IMR-90 (cell line): ENCODE results near the gene MYOM1. TPM values are rescaled to one million over a fixed set of nuclear protein-coding genes. Genes with fewer than 3 reads are reported as not detected.

Source experiments
- ATAC-seq: fragments of 200-7000 bp; cut with Tn5 transposase; 2 replicates; pipeline ENCODE4 v1.9.1; 2020; ENCODE audit warnings: low read depth, mild to moderate bottlenecking, moderate library complexity
- BruUV-seq: library from RNA; stranded (reverse); fragments of 400-500 nt; replicated peaks from 2 replicates; lab custom pipeline; 2021; lab: Mats Ljungman, UMichigan
- CTCF ChIA-PET: fragments of 300-600 bp; formaldehyde crosslinking; extraction: SDS; loops from one replicate; lab custom pipeline; 2021; ENCODE audit warnings: antibody characterized with exemption; lab: Yijun Ruan, JAX
- POLR2A ChIA-PET: fragments of 300-600 bp; sonication (Branson Sonifier 250); formaldehyde crosslinking; loops from one replicate; lab custom pipeline; 2022; ENCODE audit warnings: antibody characterized with exemption; ENCODE audit not compliant: unreplicated experiment; lab: Charles Lee
- DNase-seq: peaks from one replicate; pipeline ENCODE4 v3.0.0; 2013
- H2AFZ ChIP-seq: replicated peaks from 2 replicates; pipeline ENCODE3; 2013; ENCODE audit warnings: low read length, mild to moderate bottlenecking; ENCODE audit not compliant: poor library complexity
- H2AK5ac ChIP-seq: 2 replicates; pipeline ENCODE4 v1.6.1; 2013; ENCODE audit warnings: low read depth, low read length, inconsistent platforms
- H2AK9ac ChIP-seq: replicated peaks from 2 replicates; pipeline ENCODE3; 2013; ENCODE audit warnings: mild to moderate bottlenecking, low read depth, low read length, moderate library complexity; ENCODE audit not compliant: poor library complexity
- H2BK120ac ChIP-seq: 2 replicates; pipeline ENCODE4 v1.6.1; 2013; ENCODE audit warnings: low read depth, low read length, inconsistent platforms
- H2BK15ac ChIP-seq: 3 replicates; pipeline ENCODE4 v1.6.1; 2013; ENCODE audit warnings: low read depth, low read length, inconsistent platforms
- H2BK20ac ChIP-seq: 2 replicates; pipeline ENCODE4 v1.6.1; 2013; ENCODE audit warnings: low read depth, mild to moderate bottlenecking, inconsistent platforms, low read length, moderate library complexity
- H2BK5ac ChIP-seq: 2 replicates; pipeline ENCODE4 v1.6.1; 2013; ENCODE audit warnings: mild to moderate bottlenecking, low read depth, low read length, inconsistent platforms; ENCODE audit not compliant: poor library complexity, severe bottlenecking
- H3K14ac ChIP-seq: replicated peaks from 2 replicates; pipeline ENCODE4 v1.6.1; 2013; ENCODE audit warnings: low read depth, low read length, inconsistent platforms
- H3K18ac ChIP-seq: 2 replicates; pipeline ENCODE4 v1.6.1; 2013; ENCODE audit warnings: low read depth, low read length, control low read depth
- H3K23ac ChIP-seq: 2 replicates; pipeline ENCODE4 v1.6.1; 2013; ENCODE audit warnings: low read depth, low read length, inconsistent platforms
- H3K27ac ChIP-seq: 2 replicates; pipeline ENCODE4 v1.5.1; 2013; ENCODE audit warnings: mild to moderate bottlenecking, control low read depth, low read length; ENCODE audit not compliant: insufficient read depth
- H3K27me3 ChIP-seq: 2 replicates; pipeline ENCODE4 v1.6.1; 2013; ENCODE audit warnings: low read length; ENCODE audit not compliant: control insufficient read depth, insufficient read depth
- H3K36me3 ChIP-seq: 2 replicates; pipeline ENCODE4 v1.6.1; 2013; ENCODE audit warnings: low read length, mixed read lengths; ENCODE audit not compliant: control insufficient read depth, insufficient read depth
- H3K4ac ChIP-seq: 2 replicates; pipeline ENCODE4 v1.6.1; 2013; ENCODE audit warnings: low read depth, low read length, inconsistent platforms
- H3K4me1 ChIP-seq: 2 replicates; pipeline ENCODE4 v1.6.1; 2013; ENCODE audit warnings: low read length, mixed read lengths; ENCODE audit not compliant: control insufficient read depth, insufficient read depth
- H3K4me2 ChIP-seq: 2 replicates; pipeline ENCODE4 v1.6.1; 2013; ENCODE audit warnings: low read depth, mild to moderate bottlenecking, control low read depth, low read length, moderate library complexity
- H3K4me3 ChIP-seq: 2 replicates; pipeline ENCODE4 v1.5.1; 2013; ENCODE audit warnings: low read depth, mild to moderate bottlenecking, control low read depth, low read length, moderate library complexity; ENCODE audit not compliant: insufficient read depth
- H3K56ac ChIP-seq: 2 replicates; pipeline ENCODE4 v1.6.1; 2013; ENCODE audit warnings: low read length, inconsistent platforms; ENCODE audit not compliant: insufficient read depth; ENCODE audit errors: extremely low read depth
- H3K79me1 ChIP-seq, 2 experiments: 2 replicates each; pipeline ENCODE4 v1.6.1; 2013; ENCODE audit warnings: low read length in 2 of 2, inconsistent platforms in 1 of 2, low read depth in 1 of 2
- H3K9ac ChIP-seq: 2 replicates; pipeline ENCODE4 v1.6.1; 2013; ENCODE audit warnings: low read depth, low read length, control low read depth
- H3K9me1 ChIP-seq: 2 replicates; pipeline ENCODE4 v1.6.1; 2013; ENCODE audit warnings: low read length, inconsistent platforms; ENCODE audit not compliant: insufficient read depth
- H3K9me3 ChIP-seq: 2 replicates; pipeline ENCODE4 v1.6.1; 2013; ENCODE audit warnings: low read length; ENCODE audit not compliant: control insufficient read depth, insufficient read depth
- H4K20me1 ChIP-seq: 2 replicates; pipeline ENCODE4 v1.6.1; 2013; ENCODE audit warnings: low read length, inconsistent platforms; ENCODE audit not compliant: insufficient read depth
- H4K5ac ChIP-seq: 2 replicates; pipeline ENCODE4 v1.6.1; 2013; ENCODE audit warnings: mild to moderate bottlenecking, low read depth, low read length, control low read depth
- H4K8ac ChIP-seq, 2 experiments: 2 replicates each; pipeline ENCODE4 v1.6.1; 2013; ENCODE audit warnings: low read depth in 2 of 2, low read length in 2 of 2, control low read depth in 1 of 2, inconsistent platforms in 1 of 2
- H4K91ac ChIP-seq: 2 replicates; pipeline ENCODE4 v1.6.1; 2013; ENCODE audit warnings: low read depth, low read length, inconsistent platforms; ENCODE audit not compliant: insufficient read depth
- CHD1 ChIP-seq: IDR thresholded peaks from 2 replicates; pipeline ENCODE4 v1.6.1; 2012; ENCODE audit warnings: low read depth, low read length, improper control_type of control experiment
- MAFK ChIP-seq: IDR thresholded peaks from 2 replicates; pipeline ENCODE4 v1.6.1; 2012; ENCODE audit warnings: low read depth, low read length, improper control_type of control experiment
- MAZ ChIP-seq: IDR thresholded peaks from 2 replicates; pipeline ENCODE4 v1.6.1; 2012; ENCODE audit warnings: low read depth, mild to moderate bottlenecking, low read length, improper control_type of control experiment, moderate library complexity, borderline replicate concordance
- MXI1 ChIP-seq: IDR thresholded peaks from 2 replicates; pipeline ENCODE4 v1.6.1; 2012; ENCODE audit warnings: low read depth, mild to moderate bottlenecking, low read length, moderate library complexity, borderline replicate concordance
- POLR2A ChIP-seq: IDR thresholded peaks from 2 replicates; pipeline ENCODE4 v1.6.1; 2012; ENCODE audit warnings: mild to moderate bottlenecking, low read depth, low read length
- RAD21 ChIP-seq: IDR thresholded peaks from 2 replicates; pipeline ENCODE4 v1.6.1; 2012; ENCODE audit warnings: low read length, improper control_type of control experiment
- RCOR1 ChIP-seq: IDR thresholded peaks from 2 replicates; pipeline ENCODE4 v1.6.1; 2012; ENCODE audit warnings: mild to moderate bottlenecking, low read length, improper control_type of control experiment; ENCODE audit not compliant: insufficient replicate concordance
- dilution Hi-C: fragments of 300-500 bp; cut with HindIII; formaldehyde crosslinking; loops from one replicate; pipeline ENCODE4 v1.14.3; 2018; ENCODE audit warnings: low sequenced_read_pairs; ENCODE audit not compliant: unreplicated experiment
- in situ Hi-C: fragments of 300-500 bp; cut with MboI; formaldehyde crosslinking; loops from 3 replicates; pipeline ENCODE4 v1.14.3; 2019; ENCODE audit warnings: low sequenced_read_pairs, inconsistent platforms, mixed read lengths
- intact Hi-C: fragments of 100-400 bp; cut with micrococcal nuclease; formaldehyde crosslinking; loops from 2 replicates; pipeline ENCODE4 v1.10.0; 2022
- polyA plus RNA-seq, 3 experiments: library from polyadenylated mRNA; depleted of rRNA; stranded (reverse); fragments of >200 nt; gene quantifications; 2 replicates each; pipeline ENCODE4 v1.2.3, GENCODE V29; 2012; ENCODE audit warnings: low replicate concordance in 1 of 3
- total RNA-seq: library from RNA; depleted of rRNA; stranded (reverse); fragments of >200 nt; gene quantifications from 2 replicates; pipeline ENCODE4 v1.2.3, GENCODE V29; 2012

Gene MYOM1
- total and polyA plus RNA-seq, 2 of the 4 experiments (the other 2 are of a cell fraction) = under 0.01 to 0.10 TPM

- TF ChIP-seq RCOR1 = no peak
These were observed 109.6 kb downstream of the MYOM1 start (continued) for GRCh38 chr18:3110034-3110752.

- Histone ChIP-seq H2BK120ac (no peak overlapping the region), H3K4ac (no peak overlapping the region), H2AFZ (no peak overlapping the region), H2BK20ac (no peak overlapping the region), H3K9ac (no peak overlapping the region), H3K27me3 (peaks cover 4% of the 10 kb centered on the region; the same call in 1 of the 2 replicates), H3K36me3 (no peaks in the 10 kb centered on the region), H2AK9ac (no peak overlapping the region), H4K20me1 (no peaks in the 10 kb centered on the region), H4K91ac (no peak overlapping the region), H3K4me2 (no peak overlapping the region), H3K79me1 (no peaks in the 10 kb centered on the region), H3K23ac (no peak overlapping the region), H3K4me1 (0 out of 2 replicates have a peak, but pooled peaks cover 6% of the 10 kb centered on the region), H3K9me1 (no peaks in the 10 kb centered on the region), H2BK5ac (no peak overlapping the region), H3K27ac (no peak overlapping the region), H2BK15ac (no peak overlapping the region), H2AK5ac (no peak overlapping the region), H3K14ac (no peak overlapping the region), H4K8ac (no peak overlapping the region), H4K5ac (no peak overlapping the region), H3K18ac (no peak overlapping the region), H3K9me3 (no peaks in the 10 kb centered on the region), H3K4me3 (no peak overlapping the region), H3K56ac (no peak overlapping the region)
- ChIA-PET CTCF (no interaction called here), POLR2A (no interaction called here)
- dilution Hi-C loops = no loop called here
- TF ChIP-seq POLR2A (no peak), MXI1 (no peak), MAZ (no peak), RAD21 (no peak), MAFK (no peak), RCOR1 (no peak), CHD1 (no peak)
- no peak for ATAC-seq
- DNase-seq = no peak
- no TSS peak for BruUV-seq
- in situ Hi-C loops = no loop called here
- intact Hi-C loops = no loop called here
These were observed 112.0 kb downstream of the MYOM1 start for GRCh38 chr18:3107740-3108151.
